Mesothelial cell of epicardium (in vitro differentiated cells): ENCODE data around the gene HCRT. TPM values are rescaled to one million over a fixed set of nuclear protein-coding genes. Genes with fewer than 3 reads are reported as not detected.
A peak's percentile ranks its signal among the peaks of the same experiment; 100 is the strongest.

ENCODE experiments used
- DNase-seq, 2 experiments: peaks; one replicate each; pipeline ENCODE4 v3.0.0; 2021; ENCODE audit warnings: low spot score in 2 of 2; ENCODE audit not compliant: unreplicated experiment in 2 of 2
- H3K27ac Mint-ChIP-seq: 2 replicates; pipeline ENCODE4 v1.8.0; 2021; ENCODE audit warnings: mixed read lengths
- H3K27me3 Mint-ChIP-seq: 2 replicates; pipeline ENCODE4 v1.8.0; 2021; ENCODE audit warnings: low read depth, mixed read lengths
- H3K36me3 Mint-ChIP-seq: 2 replicates; pipeline ENCODE4 v1.8.0; 2021; ENCODE audit warnings: mixed read lengths
- H3K4me1 Mint-ChIP-seq: 2 replicates; pipeline ENCODE4 v1.8.0; 2021; ENCODE audit warnings: mixed read lengths
- H3K4me3 Mint-ChIP-seq: 2 replicates; pipeline ENCODE4 v1.8.0; 2021; ENCODE audit warnings: mild to moderate bottlenecking, moderate library complexity, mixed read lengths
- H3K9me3 Mint-ChIP-seq: 2 replicates; pipeline ENCODE4 v1.8.0; 2021; ENCODE audit warnings: mixed read lengths
- total RNA-seq: library from RNA; stranded (reverse); gene quantifications from 3 replicates; pipeline ENCODE4 v1.2.1, GENCODE V29; 2021
- TF ChIP-seq, protein P1 (sequence below): fragments of 200-600 bp; sonication (generic); IDR thresholded peaks from one replicate; pipeline ENCODE4 v1.5.0; 2021; ENCODE audit warnings: antibody characterized with exemption; ENCODE audit not compliant: unreplicated experiment

Gene HCRT
- total RNA-seq, 1 donor from 2014 or later: not detected

DNA sequence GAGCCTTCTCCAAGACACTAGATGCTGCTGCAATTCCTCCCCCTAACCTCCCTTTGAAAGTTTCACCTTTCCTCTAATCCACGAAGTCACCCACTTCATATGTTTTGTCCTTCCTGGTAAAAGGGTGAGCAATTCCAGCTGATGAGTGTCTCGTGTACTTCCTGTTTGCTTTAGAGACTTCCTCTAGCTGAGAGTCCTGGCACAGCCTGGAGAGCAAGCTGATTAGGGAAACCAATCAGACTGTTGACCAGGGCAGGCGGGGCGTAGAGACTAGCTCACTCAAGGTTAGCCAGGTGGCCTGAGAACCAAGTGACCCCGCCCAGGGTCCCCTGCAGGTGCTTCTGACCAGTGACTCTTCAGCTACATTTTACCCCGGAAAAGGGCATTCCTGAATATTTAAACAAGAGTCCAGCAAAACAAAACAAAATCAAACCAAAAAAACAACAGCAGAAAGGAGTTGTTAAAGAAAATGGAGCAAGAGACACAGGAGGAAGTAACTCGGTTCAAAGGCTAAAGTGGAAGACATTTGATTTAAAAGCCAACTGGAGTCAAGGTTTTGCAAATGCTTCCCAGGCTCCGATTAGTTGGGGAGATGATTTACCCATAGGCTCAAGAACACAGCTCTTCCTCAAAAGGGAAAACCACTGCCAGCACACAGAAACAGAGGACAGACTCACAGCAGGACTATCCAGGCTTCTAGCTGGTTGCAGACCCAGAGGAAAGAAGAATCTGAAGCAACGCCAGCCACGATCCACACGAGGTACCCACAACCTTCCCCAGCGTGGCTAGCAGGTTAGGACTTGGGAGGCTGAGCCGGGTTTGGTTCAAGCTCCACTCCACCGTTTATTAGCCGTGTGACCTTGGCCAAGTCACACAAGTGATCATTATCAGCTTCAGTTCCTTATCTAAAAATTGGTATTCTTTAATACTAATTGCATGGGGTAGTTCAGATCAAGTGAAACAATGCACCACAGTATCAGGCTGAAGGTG is 49.3 kb downstream of the HCRT start:
- DNase-seq: no peak
- Mint-ChIP-seq H3K9me3 (no peaks in the 10 kb centered on the region), H3K27me3 (no peaks in the 10 kb centered on the region), H3K36me3 (peaks cover 2% of the 10 kb centered on the region), H3K4me3 (no peak overlapping the region), H3K27ac (peak overlapping the region; percentile 90), H3K4me1 (peaks cover 17% of the 10 kb centered on the region)
- TF ChIP-seq, protein P1, sequence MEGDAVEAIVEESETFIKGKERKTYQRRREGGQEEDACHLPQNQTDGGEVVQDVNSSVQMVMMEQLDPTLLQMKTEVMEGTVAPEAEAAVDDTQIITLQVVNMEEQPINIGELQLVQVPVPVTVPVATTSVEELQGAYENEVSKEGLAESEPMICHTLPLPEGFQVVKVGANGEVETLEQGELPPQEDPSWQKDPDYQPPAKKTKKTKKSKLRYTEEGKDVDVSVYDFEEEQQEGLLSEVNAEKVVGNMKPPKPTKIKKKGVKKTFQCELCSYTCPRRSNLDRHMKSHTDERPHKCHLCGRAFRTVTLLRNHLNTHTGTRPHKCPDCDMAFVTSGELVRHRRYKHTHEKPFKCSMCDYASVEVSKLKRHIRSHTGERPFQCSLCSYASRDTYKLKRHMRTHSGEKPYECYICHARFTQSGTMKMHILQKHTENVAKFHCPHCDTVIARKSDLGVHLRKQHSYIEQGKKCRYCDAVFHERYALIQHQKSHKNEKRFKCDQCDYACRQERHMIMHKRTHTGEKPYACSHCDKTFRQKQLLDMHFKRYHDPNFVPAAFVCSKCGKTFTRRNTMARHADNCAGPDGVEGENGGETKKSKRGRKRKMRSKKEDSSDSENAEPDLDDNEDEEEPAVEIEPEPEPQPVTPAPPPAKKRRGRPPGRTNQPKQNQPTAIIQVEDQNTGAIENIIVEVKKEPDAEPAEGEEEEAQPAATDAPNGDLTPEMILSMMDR: no peak

DNA sequence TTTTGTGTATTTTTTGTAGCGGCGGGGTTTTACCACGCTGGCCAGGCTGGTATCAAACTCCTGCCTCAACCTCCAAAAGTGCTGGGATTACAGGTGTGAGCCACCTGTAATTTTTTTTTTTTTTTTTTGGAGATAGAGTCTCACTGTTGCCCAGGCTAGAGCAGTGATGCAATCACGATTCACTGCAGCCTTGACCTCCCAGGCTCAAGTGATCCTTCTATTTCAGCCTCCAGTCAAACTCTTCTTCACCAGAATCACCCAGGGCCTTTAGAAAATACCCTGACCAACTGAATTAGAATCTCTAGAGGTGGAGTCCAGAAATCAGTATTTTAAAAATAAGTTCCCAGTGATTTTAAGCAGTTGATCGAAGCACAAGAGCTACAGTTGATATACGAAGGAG is 50.1 kb downstream of the HCRT start:
- Mint-ChIP-seq H3K27ac (peak overlapping the region; percentile 90), H3K9me3 (no peaks in the 10 kb centered on the region), H3K36me3 (peaks cover 3% of the 10 kb centered on the region), H3K27me3 (no peaks in the 10 kb centered on the region), H3K4me3 (no peak overlapping the region), H3K4me1 (peaks cover 17% of the 10 kb centered on the region)
- no peak for DNase-seq
- TF ChIP-seq, protein P1: no peak

Other genes with a start within 250 kb of the HCRT start
- gene CNP, start 218.7 kb downstream of the HCRT start, total RNA-seq: 67.6 to 70.2 TPM (median 68.1 TPM) in 3 replicates
- 97.2 to 103 TPM (median 97.7 TPM) in 3 replicates for gene DNAJC7, start 168.0 kb downstream of the HCRT start, total RNA-seq
- gene NKIRAS2, start 165.4 kb downstream of the HCRT start, total RNA-seq: 47.2 to 49.6 TPM (median 48.1 TPM) in 3 replicates
- 4.1 to 5.1 TPM (median 4.4 TPM) in 3 replicates for gene C17orf113, start 134.9 kb downstream of the HCRT start, total RNA-seq
- gene ZNF385C, start 87.0 kb downstream of the HCRT start, total RNA-seq: 2.2 to 2.9 TPM (median 2.5 TPM) in 3 replicates
- gene DHX58, start 72.7 kb downstream of the HCRT start, total RNA-seq: 10.5 to 11.6 TPM (median 11.3 TPM) in 3 replicates
- gene KAT2A, start 64.1 kb downstream of the HCRT start, total RNA-seq: 86.2 to 87.5 TPM (median 86.4 TPM) in 3 replicates
- gene HSPB9, start 62.6 kb downstream of the HCRT start, total RNA-seq: 0.18 TPM in 1 of 3 replicates, not detected in the others
- 71.2 to 78.2 TPM (median 73.2 TPM) in 3 replicates for gene RAB5C, start 30.5 kb downstream of the HCRT start, total RNA-seq
- 0.11 to 0.25 TPM (median 0.18 TPM) in 3 replicates for gene KCNH4, start 4.3 kb downstream of the HCRT start, total RNA-seq
- 9.2 to 10.7 TPM (median 10.2 TPM) in 3 replicates for gene GHDC, start 9.0 kb upstream of the HCRT start, total RNA-seq
- 47.7 to 52.3 TPM (median 50.6 TPM) in 3 replicates for gene STAT5B, start 90.9 kb upstream of the HCRT start, total RNA-seq
- 9.5 to 11.7 TPM (median 11.2 TPM) in 3 replicates for gene STAT5A, start 103.0 kb upstream of the HCRT start, total RNA-seq
- gene STAT3, start 203.0 kb upstream of the HCRT start, total RNA-seq: 118 to 129 TPM (median 119 TPM) in 3 replicates
- 53.3 to 54.3 TPM (median 53.9 TPM) in 3 replicates for gene CAVIN1, start 237.8 kb upstream of the HCRT start, total RNA-seq